Activated T-helper 1 cell treated with Interleukin-2 at 50 U/mL for 16 hours (primary cell): Measurements from ENCODE around the gene DPP6.
"Not testable (repeated sequence)": the region's sequence is repeated elsewhere in the genome, so short reads cannot be mapped to it uniquely, and the experiment has no call there.

Experiments
- DNase-seq: peaks from one replicate; pipeline ENCODE4 v3.0.0-alpha.2; 2020; ENCODE audit warnings: low read depth

DPP6 gene

DNA sequence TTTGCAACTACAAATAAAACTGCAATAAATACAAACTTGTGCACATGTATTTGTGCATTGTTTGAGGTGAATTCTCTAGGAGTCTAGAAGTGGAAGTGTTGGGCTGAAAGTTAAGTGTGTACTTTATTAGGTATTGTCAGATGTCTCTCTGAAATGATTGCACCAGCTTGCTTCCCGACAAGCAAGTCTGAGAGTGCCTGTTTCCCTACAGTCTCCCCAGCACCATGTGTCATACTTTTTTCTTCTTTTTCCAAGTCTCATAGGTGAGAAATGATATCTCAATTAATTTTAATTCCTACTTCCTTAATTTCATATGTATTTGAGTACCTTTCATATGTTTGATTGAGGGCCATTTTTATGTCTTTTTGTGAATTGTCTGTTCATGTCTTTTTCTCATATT is 614.6 kb downstream of the DPP6 start:
- no peak for DNase-seq

DNA sequence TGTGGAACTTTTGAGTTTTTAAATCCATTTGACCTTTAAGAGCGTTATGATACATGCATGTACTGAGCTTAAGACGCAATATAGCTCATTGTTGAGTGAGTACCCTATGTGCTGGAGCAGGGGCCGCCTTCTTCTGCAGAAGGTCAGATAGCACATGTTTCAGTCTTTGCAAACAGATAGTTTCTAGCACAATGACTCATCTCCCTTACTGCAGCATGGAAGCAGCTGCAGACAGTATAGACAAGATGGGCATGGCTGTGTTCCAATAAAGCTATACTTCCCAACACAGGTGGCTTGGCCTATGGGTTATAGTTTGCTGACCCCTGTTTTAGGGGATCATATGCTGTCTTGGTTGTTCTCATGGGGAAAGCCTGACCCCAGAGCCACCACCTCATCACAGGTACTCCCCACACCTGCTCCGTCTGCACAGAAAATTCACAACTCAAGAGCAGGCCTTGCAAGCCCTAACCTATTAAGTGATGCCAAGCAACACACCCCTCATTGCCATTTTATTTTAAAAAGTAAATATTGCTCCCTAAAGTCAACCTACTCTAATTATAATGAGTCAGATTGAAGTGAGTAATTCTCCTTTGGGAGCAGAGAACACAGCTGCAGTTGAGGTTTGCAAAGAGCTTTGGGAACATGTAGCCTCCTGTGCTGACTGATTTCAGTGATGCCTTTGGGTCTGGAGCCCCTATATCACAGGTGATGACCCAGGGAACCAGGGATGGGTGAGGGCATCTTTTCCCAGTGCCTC is 620.6 kb downstream of the DPP6 start:
- no peak for DNase-seq

DNA sequence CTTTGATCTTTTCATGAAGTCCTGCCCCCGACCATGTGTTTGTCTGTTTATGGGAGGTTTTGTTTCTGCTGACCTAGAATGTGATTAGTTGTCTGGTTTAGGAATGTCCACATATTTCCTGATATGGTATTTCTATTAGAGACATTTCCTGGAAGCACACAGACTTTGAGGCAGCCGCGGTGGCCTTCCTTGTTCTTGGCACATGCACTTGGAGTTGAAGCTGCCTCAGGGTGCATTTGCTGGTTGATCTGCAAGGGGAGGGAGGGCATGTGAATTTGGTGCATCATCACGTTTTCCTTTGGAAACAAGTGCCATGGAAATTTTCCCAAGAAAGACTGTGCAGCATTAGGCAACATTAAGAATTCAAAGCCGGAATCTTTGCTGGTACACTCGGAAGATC is 622.0 kb downstream of the DPP6 start:
- no peak for DNase-seq

DNA sequence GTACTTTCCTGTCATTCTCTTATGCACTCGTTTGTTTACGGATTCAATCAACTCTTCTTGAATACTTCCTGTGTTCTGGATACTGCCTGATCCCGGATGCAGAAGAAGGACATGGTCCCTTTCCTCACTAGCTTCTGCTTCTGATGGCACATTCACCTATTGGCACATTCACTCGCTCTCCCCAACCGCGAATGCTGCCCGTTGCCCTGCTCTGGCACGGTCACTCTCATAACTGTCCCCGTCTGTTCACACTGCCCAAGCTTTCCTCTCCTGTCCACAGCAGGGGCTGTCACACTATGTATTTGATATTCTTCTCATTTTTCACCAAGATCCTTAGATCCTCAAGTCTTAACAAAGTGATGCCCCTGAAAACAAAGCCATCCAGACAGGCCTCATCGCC is 623.4 kb downstream of the DPP6 start:
- no peak for DNase-seq

DNA sequence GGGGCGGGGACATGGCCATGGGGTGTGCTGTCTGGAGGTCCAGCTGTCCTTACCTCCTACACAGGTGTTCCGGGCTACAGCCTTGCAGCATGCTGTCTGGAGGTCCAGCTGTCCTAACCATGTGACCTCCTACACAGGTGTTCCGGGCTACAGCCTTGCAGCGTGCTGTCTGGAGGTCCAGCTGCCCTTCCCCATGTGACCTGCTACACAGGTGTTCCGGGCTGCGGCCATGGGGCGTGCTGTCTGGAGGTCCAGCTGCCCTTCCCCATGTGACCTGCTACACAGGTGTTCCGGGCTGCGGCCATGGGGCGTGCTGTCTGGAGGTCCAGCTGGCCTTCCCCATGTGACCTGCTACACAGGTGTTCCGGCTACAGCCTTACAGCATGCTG is 623.8 kb downstream of the DPP6 start:
- DNase-seq = not testable (repeated sequence)

DNA sequence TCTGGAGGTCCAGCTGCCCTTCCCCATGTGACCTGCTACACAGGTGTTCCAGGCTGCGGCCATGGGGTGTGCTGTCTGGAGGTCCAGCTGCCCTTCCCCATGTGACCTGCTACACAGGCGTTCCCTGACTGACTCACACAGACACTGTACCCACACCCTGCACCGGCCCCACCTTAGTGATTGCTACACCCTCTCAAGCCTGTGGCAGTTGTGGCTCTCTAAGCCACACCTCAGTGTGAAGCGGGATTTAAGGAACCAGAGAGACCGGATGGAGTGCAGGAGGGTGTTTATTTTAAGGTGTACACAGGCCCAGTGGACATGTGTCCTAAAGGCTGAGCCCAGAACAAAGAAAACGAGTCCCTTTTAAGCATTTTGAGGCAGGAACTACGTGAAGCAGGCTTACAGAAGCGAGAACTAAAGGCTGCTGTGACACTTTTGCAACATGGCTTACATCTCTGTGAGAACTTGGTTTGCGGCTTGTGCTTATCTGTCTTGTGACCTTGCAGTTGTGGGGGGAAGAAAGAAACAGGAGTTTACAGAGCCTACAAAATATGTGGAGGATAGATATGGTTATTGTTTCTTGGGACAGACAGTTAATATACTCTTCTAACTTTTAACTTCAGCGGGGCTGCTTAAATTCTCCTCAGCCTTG is 624.4 kb downstream of the DPP6 start:
- DNase-seq = no peak

DNA sequence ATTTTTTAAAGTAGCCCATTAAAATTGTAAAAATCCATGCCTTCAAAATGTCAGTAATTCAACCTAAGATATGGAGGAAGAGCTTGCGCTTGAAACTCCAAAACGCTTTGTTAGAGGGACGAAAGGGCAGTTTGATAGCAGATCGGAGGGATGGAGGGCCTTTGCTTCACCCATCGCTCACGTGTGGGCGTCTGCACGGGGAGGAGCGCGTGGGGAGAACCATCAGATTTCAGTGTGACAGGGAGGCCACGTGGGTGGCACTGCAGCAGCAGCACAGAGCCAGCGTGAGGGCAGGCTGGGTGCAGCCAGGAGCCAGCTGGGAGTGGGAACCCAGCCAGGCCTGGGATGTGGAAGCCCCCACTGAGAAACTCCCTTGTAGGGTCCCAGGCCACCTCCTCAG is 625.3 kb downstream of the DPP6 start:
- no peak for DNase-seq

DNA sequence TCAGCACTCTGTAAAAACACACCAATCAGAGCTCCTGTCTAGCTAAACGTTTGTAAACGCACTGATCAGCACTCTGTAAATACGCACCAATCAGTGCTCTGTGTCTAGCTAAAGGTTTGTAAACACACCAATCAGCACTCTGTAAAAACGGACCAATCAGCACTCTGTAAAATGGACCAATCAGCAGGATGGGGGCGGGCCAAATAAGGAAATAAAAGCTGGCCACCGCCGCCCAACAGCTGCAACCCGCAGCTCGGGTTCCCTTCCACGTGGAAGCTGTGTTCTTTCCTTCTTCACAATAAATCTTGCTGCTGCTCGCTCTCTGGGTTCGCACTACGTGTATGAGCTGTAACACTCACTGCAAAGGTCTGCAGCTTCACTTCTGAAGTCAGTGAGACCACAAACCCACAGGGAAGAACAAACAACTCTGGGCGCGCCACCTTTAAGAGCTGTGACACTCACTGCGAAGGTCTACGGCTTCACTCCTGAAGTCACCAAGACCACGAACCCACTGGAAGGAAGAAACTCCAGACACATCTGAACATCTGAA is 625.9 kb downstream of the DPP6 start:
- not testable (repeated sequence) for DNase-seq

DNA sequence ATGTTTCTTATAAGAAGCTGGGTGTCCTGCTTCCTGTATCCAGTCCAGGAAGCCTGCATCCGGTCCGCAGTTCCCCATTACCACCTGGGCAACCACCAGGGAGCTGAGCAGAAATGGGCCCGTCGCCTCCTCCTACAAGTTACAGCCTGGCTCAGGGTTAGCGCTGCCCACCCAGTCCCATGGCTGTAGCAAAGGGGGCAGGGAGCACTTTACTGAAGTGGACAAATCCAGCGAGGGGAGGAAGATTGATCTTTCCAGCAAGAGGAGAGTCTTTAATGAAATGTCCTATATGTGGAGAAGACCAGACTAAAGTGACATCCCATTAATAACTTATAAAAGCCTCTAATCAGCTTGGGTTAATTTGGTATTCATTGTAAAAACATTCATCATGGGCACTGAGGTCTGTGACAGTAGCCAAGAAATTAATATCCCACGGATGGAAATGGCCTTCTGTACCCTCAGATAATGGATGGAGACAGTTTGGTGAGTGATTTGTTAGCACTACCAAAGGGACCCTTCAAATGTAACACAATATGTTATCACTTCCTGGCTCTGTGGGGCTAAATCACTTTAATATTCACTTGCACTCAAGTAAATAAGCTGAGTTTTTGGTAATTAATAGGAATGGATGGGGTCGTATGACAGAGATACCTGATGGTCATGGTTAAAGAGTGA is 627.3 kb downstream of the DPP6 start:
- DNase-seq = no peak

DNA sequence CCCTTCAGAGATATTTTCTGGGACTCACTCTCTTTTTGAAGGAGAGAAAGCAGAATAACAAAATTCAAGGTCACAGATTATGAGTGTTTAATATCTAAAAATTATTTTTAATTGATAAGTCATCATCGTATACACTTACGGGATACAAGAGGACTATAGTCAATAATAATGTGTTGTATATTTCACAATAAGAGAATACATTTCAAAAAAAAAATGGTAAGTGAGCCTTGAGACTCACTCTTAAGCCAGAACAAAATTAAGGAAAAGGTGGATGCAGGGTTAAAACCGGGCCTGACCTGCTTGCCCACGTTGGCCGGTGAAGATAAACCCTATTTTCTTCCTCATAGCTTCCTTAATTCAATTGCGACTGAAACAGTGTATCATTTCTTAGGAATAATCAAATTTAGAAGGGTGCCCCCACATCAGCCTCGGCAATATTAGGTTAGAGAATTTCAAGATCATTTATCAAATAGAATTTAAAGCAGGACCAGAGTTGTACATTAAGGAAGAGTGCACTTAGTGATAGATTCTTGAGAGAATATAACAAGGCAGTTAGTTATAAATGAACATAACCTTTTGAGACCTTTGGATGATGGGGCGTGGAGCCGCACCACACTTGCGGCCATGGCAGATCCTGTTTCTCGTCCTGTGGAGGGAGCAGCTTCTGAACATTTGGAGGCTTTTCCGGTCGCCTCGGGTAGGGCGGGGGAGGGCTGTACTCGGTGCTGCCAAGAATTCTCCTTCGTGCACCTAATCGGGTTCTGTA is 628.9 kb downstream of the DPP6 start:
- DNase-seq = no peak

DNA sequence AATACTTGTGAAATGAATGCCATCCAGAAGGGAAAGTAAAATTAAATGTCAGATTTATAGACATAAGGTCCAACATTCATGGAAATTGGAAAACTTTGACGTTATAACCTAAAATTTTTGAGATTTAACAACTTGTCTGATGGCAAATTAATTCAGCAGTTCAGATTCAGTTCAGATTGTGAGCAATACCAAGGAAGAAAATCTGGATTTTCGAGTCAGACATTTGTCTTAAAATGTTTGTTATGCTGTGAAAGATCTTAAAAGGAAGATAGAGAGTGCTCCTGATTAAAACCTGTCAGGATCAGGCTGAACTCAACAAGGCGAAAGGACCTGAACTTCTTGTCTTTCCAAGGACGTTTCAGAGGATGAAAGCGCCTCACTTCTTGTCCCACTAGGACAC is 629.8 kb downstream of the DPP6 start:
- DNase-seq = no peak

DNA sequence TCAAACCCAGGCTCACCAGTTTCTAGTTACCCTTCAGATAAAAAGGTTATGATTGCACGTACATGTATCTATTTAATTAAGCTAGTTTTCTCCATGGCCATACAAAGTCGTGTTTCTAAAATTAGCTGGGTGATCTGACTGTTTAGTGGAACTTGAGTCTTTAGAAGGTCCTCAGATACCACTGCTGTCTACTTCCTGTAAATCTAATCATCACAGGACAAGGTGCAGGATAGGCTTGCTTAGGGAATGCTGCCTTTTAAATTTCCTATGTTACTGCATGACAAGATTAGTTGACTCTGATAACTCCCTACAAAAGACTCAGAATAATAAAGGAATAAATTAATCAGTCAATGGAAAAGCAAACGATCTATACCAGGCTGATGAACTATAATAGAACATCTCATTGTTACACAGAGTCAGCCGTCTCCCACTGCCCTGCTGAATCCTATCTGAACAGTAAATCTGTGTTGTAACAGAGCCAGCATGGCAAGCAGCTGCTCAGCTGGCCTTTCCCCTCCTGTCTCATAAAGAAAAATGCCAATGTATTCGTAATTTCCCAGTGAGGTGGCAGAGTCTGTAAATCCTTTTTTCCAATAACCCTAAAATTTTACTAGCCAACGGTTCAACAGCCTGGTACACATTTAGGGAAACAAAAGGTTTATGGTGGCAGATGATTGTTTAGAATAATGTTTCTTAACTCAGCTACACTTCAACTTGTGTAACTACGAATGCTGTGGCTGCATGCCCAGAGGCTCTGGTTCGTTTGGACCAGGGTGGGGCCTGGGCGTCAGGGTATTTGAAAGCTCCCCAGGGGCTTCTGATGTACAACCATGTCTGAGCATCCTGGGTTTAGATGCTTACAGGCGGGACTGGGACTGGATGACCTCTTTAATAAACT is 632.7 kb downstream of the DPP6 start:
- no peak for DNase-seq

DNA sequence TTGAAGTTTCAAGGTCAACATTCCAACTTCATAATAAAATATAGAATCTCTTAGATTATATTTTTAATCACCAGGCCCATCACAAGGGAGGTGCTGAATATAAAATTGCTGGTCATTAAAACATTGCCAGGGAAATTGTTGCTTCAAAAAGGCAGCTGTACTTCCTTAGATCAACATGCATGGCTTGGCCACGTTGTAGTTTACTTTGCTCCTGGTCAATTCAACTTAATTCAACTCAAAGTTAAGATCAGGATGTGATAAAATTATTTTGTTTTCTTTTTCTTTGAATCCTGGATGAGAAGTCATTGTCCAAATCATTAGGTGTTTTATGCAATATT is 633.3 kb downstream of the DPP6 start:
- no peak for DNase-seq

DNA sequence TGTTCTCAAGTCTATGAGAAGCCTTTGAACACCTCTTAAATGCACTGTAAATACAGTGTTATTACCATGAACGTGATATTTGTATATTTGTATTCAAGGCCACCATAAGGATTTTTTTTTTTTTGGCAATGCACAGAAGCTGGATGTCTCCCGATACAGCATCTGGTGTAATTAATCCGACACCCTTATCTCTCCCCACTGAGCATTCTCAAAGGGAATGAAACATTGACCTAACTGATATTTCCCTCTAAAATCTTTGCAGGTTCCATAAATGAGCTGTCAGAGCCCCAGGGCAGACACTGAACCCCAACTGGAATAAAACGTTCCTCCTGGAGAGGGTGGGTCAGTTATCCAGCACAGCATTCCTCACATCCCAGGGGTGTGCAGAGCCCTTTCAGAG is 634.1 kb downstream of the DPP6 start:
- no peak for DNase-seq

DNA sequence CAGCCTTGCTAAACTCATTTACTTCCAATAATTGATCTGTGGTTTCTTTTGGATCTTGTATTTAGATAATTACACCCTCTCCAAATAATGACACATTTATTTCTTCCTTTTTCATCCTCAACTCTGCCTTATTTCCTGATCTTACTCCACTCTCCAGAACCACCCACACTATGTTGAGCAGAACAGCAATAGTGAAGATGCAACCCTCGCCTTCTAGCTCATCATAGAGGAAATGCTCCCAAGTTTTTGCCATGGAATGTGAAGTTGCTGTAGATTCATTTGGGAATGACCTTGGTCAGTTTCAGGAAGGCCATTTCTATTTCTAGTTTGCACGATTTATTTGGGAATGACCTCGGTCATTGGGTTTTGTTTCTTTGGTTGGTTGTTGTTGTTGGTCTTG is 636.8 kb downstream of the DPP6 start:
- no peak for DNase-seq

DNA sequence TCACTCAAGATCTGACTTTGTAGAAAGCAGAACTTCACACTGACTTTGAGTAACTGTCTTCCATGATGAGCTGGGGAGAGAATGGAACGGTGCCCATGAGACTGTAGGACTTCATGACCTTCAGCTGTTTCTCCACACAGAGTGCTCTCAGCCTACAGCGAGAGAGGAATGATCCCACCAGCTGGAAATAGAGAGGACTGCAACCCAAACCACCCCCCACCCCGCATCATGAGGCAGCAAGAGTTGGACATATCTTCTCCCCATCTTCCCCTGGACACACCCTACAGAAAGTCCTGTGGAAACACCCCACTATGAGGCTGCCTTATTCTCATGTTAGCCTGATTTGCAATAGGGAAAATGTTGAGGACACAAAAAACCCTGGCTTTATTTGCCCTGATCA is 638.2 kb downstream of the DPP6 start:
- DNase-seq = no peak

DNA sequence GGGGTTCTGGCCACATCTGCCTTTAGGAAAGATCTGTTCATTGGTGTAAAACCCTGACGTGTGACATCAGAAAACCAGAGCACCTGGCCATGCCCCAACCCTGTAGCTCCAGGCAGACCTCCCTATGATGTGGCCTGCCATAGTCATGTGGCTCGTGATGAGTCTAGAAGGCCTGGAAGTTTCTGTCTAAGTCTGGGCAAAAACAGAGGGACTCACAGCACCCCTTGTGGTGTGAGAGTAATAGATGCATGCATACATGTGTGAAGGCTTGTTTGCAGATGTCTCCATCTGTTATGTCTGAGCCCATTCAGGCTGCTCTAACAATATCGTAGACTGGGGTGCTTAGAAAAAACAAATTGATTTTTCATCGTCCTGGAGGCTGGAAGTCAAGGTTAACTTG is 641.5 kb downstream of the DPP6 start:
- DNase-seq = no peak

DNA sequence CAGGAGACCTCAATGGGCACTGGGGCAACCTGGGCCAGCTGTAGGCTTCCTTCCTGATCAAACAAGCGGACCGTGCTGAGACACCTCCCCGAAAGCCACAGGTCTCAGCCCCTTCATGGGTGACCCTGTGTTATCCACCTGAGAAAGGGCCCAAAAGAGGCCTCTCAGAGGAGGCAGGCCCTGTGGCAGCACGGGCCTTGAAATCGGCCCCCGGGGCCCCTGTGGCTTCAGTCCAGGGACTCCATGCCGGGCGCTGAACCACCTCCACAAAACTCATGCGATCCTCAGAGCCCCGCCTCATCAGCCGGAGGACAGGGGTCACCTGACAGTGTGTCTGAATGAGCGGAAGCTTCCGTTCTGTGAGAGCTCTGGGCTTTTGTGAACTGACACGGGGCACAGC is 643.6 kb downstream of the DPP6 start:
- DNase-seq = no peak

DNA sequence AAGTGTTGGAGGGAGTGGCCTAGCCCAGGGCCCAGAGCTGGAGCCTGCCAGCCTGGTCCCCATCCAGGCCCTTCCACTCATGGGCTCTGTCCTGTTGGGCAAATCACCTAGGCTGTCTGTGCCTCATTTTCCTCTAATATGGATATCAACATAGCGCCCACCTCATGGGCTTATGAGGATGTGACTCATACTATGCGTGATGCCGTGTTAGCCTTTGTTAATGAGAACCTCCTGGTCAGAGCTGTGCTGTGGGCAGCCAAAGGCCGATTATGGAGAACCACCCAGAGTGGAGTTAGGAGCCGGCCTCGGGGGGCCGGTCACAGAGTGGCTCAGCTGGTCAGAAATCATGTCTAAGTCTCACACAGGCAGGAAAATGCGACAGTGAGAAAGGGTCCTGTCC is 644.4 kb downstream of the DPP6 start:
- DNase-seq = no peak

DNA sequence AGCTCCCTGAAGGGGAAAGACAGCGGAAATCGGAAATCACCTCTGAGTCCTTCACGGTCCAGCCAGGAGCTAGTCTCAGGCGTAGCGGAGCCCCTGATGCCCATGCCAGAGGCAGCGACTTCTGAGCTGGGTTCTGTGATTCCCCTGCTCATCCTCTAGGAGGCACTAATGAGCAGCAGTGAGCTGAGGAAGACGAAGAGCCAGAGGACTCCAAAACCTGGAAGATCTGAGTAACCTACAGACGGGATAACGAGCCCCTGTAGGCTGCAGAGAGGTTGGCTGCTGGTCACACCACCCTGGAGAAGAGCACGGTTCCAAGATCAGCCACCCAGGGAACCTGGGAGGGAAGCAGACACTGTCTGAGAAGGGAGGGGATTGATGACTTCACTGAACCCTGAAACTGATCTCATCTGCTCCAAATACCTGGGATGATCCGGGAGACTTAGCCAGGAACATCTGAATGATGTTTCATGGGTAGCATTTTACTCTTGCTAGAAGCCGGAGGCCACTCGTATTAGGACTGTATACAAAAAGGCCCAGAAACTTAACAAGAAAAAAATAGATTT is 646.6 kb downstream of the DPP6 start:
- no peak for DNase-seq

DNA sequence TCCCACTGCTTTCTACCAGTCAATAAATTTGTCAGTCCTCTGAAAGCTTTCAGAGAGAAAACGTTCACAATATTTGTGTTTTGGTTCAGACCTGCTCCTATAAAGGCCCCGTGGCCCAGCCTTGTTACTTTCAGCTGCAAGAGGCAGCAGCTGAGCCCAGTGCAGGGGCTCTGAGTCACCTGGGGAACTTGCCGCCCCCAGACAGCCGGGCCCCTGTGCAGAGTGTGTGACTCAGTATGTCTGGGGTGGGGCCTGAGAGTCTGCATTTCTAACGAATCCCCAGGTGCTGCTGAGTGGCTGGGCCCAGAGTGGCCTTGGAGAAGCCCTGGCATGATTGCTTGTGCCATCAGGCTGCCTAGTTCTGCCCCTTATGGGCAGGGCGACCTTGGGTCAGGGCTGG is 647.2 kb downstream of the DPP6 start:
- DNase-seq = no peak
